HUES48 (cell line): ENCODE results near the gene MRPL38.
"Not testable (repeated sequence)": the region's sequence is repeated elsewhere in the genome, so short reads cannot be mapped to it uniquely, and the experiment has no call there.

Source experiments
- H3K27ac ChIP-seq: one replicate; pipeline ENCODE4 v1.7.0; 2013; ENCODE audit warnings: low read depth, low read length, inconsistent platforms
- H3K27me3 ChIP-seq: 2 replicates; pipeline ENCODE4 v1.6.1; 2013; ENCODE audit warnings: mild to moderate bottlenecking, low read length; ENCODE audit not compliant: control insufficient read depth, insufficient read depth
- H3K36me3 ChIP-seq: 2 replicates; pipeline ENCODE4 v1.6.1; 2013; ENCODE audit warnings: low read length; ENCODE audit not compliant: control insufficient read depth, insufficient read depth
- H3K4me1 ChIP-seq: 2 replicates; pipeline ENCODE4 v1.6.1; 2013; ENCODE audit warnings: mild to moderate bottlenecking, low read length; ENCODE audit not compliant: control insufficient read depth, insufficient read depth
- H3K4me3 ChIP-seq: 2 replicates; pipeline ENCODE4 v1.5.1; 2013; ENCODE audit warnings: mild to moderate bottlenecking, low read depth, low read length
- H3K9ac ChIP-seq: 2 replicates; pipeline ENCODE4 v1.6.1; 2013; ENCODE audit warnings: mild to moderate bottlenecking, low read depth, low read length, moderate library complexity
- H3K9me3 ChIP-seq: 2 replicates; pipeline ENCODE4 v1.6.1; 2013; ENCODE audit warnings: low read length; ENCODE audit not compliant: control insufficient read depth, insufficient read depth

MRPL38 gene

GRCh38 chr17:75873587-75874322, 30.9 kb downstream of the MRPL38 start:
- H3K27me3 ChIP-seq = peaks cover 21% of the 10 kb centered on the region
- no peak overlapping the region for H3K9ac ChIP-seq
- no peak overlapping the region for H3K27ac ChIP-seq
- H3K4me1 ChIP-seq = peaks cover 11% of the 10 kb centered on the region; the same call in 1 of the 2 replicates
- no peaks in the 10 kb centered on the region for H3K9me3 ChIP-seq
- H3K4me3 ChIP-seq = no peak overlapping the region
- H3K36me3 ChIP-seq = no peaks in the 10 kb centered on the region

GRCh38 chr17:75872434-75873351, 32.0 kb downstream of the MRPL38 start:
- H3K27ac ChIP-seq = no peak overlapping the region
- no peaks in the 10 kb centered on the region for H3K9me3 ChIP-seq
- H3K4me3 ChIP-seq = no peak overlapping the region
- peaks cover 12% of the 10 kb centered on the region for H3K27me3 ChIP-seq
- peaks cover 11% of the 10 kb centered on the region; the same call in 1 of the 2 replicates for H3K4me1 ChIP-seq
- no peak overlapping the region for H3K9ac ChIP-seq
- no peaks in the 10 kb centered on the region for H3K36me3 ChIP-seq

- H3K9me3 ChIP-seq, H3K27ac ChIP-seq, H3K4me1 ChIP-seq, H3K4me3 ChIP-seq, H3K9ac ChIP-seq, H3K27me3 ChIP-seq, H3K36me3 ChIP-seq: not testable (repeated sequence)
These were observed 34.5 kb downstream of the MRPL38 start for GRCh38 chr17:75870228-75870627.

- Histone ChIP-seq H3K27ac (no peak overlapping the region), H3K9me3 (no peaks in the 10 kb centered on the region), H3K4me3 (no peak overlapping the region), H3K36me3 (no peaks in the 10 kb centered on the region), H3K27me3 (no peaks in the 10 kb centered on the region), H3K9ac (no peak overlapping the region), H3K4me1 (no peaks in the 10 kb centered on the region)
These were observed 35.2 kb downstream of the MRPL38 start for GRCh38 chr17:75869282-75870141.

GRCh38 chr17:75868730-75869281, 35.9 kb downstream of the MRPL38 start:
- not testable (repeated sequence) for H3K9ac ChIP-seq, H3K27me3 ChIP-seq, H3K27ac ChIP-seq, H3K4me3 ChIP-seq, H3K9me3 ChIP-seq, H3K36me3 ChIP-seq, H3K4me1 ChIP-seq

GRCh38 chr17:75865404-75866188, 39.1 kb downstream of the MRPL38 start:
- H3K4me1 ChIP-seq, H3K9ac ChIP-seq, H3K36me3 ChIP-seq, H3K27ac ChIP-seq, H3K4me3 ChIP-seq, H3K9me3 ChIP-seq, H3K27me3 ChIP-seq: not testable (repeated sequence)

- H3K9ac ChIP-seq, H3K4me1 ChIP-seq, H3K9me3 ChIP-seq, H3K36me3 ChIP-seq, H3K27me3 ChIP-seq, H3K4me3 ChIP-seq, H3K27ac ChIP-seq: not testable (repeated sequence)
These were observed 39.8 kb downstream of the MRPL38 start for GRCh38 chr17:75864887-75865286.

GRCh38 chr17:75864448-75864871, 40.2 kb downstream of the MRPL38 start:
- no peaks in the 10 kb centered on the region for H3K27me3 ChIP-seq
- H3K36me3 ChIP-seq = no peaks in the 10 kb centered on the region
- no peaks in the 10 kb centered on the region for H3K9me3 ChIP-seq
- H3K4me3 ChIP-seq = no peak overlapping the region
- H3K27ac ChIP-seq = no peak overlapping the region
- no peaks in the 10 kb centered on the region for H3K4me1 ChIP-seq
- H3K9ac ChIP-seq = no peak overlapping the region

GRCh38 chr17:75861927-75862317, 42.8 kb downstream of the MRPL38 start:
- Histone ChIP-seq H3K27me3 (no peaks in the 10 kb centered on the region), H3K9ac (no peak overlapping the region), H3K27ac (no peak overlapping the region), H3K36me3 (no peaks in the 10 kb centered on the region), H3K4me1 (no peaks in the 10 kb centered on the region), H3K9me3 (no peaks in the 10 kb centered on the region), H3K4me3 (no peak overlapping the region)

GRCh38 chr17:75859358-75859757, 45.3 kb downstream of the MRPL38 start:
- not testable (repeated sequence) for H3K27ac ChIP-seq, H3K36me3 ChIP-seq, H3K4me3 ChIP-seq, H3K9ac ChIP-seq, H3K9me3 ChIP-seq, H3K4me1 ChIP-seq, H3K27me3 ChIP-seq
